22Rv1 (cell line): ENCODE results near the gene CALML3.

ENCODE experiments used
- CTCF ChIP-seq: fragments of 450-650 bp; IDR thresholded peaks from 2 replicates; pipeline ENCODE4 v1.5.1; 2017; ENCODE audit warnings: mild to moderate bottlenecking
- ZFX ChIP-seq: fragments of 450-650 bp; IDR thresholded peaks from 2 replicates; pipeline ENCODE4 v1.6.1; 2017; ENCODE audit warnings: antibody characterized with exemption, borderline replicate concordance

GRCh38 chr10:5512331-5512730 is 12.4 kb upstream of the CALML3 start:
- TF ChIP-seq CTCF (no peak), ZFX (no peak)
